HT1080 (cell line): Measurements from ENCODE around the gene ZNF408. TPM values are rescaled to one million over a fixed set of nuclear protein-coding genes. Genes with fewer than 3 reads are reported as not detected.
"Not testable (repeated sequence)": the region's sequence is repeated elsewhere in the genome, so short reads cannot be mapped to it uniquely, and the experiment has no call there.

Source experiments
- DNase-seq: peaks from one replicate; pipeline ENCODE4 v3.0.0-alpha.2; 2015; ENCODE audit warnings: low read depth
- total RNA-seq: library from RNA; depleted of rRNA; stranded (reverse); fragments of >200 nt; shearing (Covaris generic); gene quantifications from 2 replicates; pipeline ENCODE4 v1.2.3, GENCODE V29; 2014

ZNF408 gene
- total RNA-seq, 1 experiment from 2014 or later, result 11.5 TPM

- DNase-seq, result no peak
Measured at GRCh38 chr11:46696212-46696558, 4.6 kb upstream of the ZNF408 start.

- DNase-seq, result no peak
Measured at GRCh38 chr11:46697303-46697702, 3.5 kb upstream of the ZNF408 start.

GRCh38 chr11:46697723-46698122 lies 3.1 kb upstream of the ZNF408 start:
- no peak for DNase-seq

- DNase-seq, result no peak
Measured at GRCh38 chr11:46698597-46698996, 2.2 kb upstream of the ZNF408 start.

- no peak for DNase-seq
Measured at GRCh38 chr11:46701078-46701654, 335 bp downstream of the ZNF408 start.

- DNase-seq, result no peak
Measured at GRCh38 chr11:46705070-46705688, 4.3 kb downstream of the ZNF408 start.

GRCh38 chr11:46706886-46707285 lies 6.1 kb downstream of the ZNF408 start:
- no peak for DNase-seq

GRCh38 chr11:46709351-46709750 lies 8.5 kb downstream of the ZNF408 start:
- not testable (repeated sequence) for DNase-seq

GRCh38 chr11:46710821-46711269 lies 10.0 kb downstream of the ZNF408 start:
- DNase-seq, result peak; percentile 95

GRCh38 chr11:46711303-46711702 lies 10.5 kb downstream of the ZNF408 start:
- no peak for DNase-seq

- no peak for DNase-seq
Measured at GRCh38 chr11:46712874-46713576, 12.2 kb downstream of the ZNF408 start.

- DNase-seq, result not testable (repeated sequence)
Measured at GRCh38 chr11:46717825-46718154, 17.0 kb downstream of the ZNF408 start.

- no peak for DNase-seq
Measured at GRCh38 chr11:46718155-46719019, 17.6 kb downstream of the ZNF408 start.

GRCh38 chr11:46719048-46719542 lies 18.3 kb downstream of the ZNF408 start, which contains the start of gene F2:
F2 (plus strand) TSS chr11:46719213; CDS start chr11:46719236, 23 bp downstream.
- no peak for DNase-seq

- no peak for DNase-seq
Measured at GRCh38 chr11:46719543-46720218, 18.9 kb downstream of the ZNF408 start.

GRCh38 chr11:46721286-46721685 lies 20.5 kb downstream of the ZNF408 start:
- DNase-seq, result no peak

GRCh38 chr11:46722566-46723358 lies 21.9 kb downstream of the ZNF408 start:
- no peak for DNase-seq

GRCh38 chr11:46723359-46723680 lies 22.5 kb downstream of the ZNF408 start:
- no peak for DNase-seq

- DNase-seq, result no peak
Measured at GRCh38 chr11:46724088-46724487, 23.3 kb downstream of the ZNF408 start.
